ENCODE measurements around the gene LCN9. TPM values are rescaled to one million over a fixed set of nuclear protein-coding genes. Genes with fewer than 3 reads are reported as not detected.

The LCN9 gene
- total and polyA plus RNA-seq, 2 of the 4 experiments (the other 2 are of a cell fraction): not detected

DNA sequence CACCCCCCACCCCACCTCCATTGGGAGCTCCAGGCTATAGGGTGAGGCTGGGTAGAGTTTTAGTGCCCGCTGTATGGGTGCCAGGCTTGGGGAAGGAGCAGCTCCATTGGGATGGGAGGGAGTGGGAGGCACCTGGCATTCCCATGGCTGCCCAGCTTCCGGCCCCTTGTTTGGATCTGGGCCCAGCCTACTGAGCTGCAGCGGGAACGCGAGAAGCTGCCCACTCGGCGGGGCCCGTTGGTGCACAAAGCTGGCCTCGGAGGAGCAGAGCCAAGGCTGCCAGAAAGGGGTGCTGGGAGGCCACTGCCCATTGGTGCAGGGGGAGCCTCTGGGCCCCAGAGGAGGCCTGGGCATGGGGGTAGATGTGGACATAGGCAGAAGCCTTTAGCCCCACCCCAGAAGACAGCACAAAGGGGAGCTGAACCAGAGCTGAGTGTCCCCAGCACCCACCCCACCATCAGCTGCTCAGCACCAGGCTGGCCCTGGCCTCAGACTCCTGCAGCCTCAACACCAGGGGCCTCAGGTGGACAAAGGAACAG is 4.4 kb downstream of the LCN9 start:
- no peak overlapping the region for H2AK5ac ChIP-seq (ENCODE audit: low read depth, low read length)
- no peak overlapping the region for H2BK120ac ChIP-seq (ENCODE audit: low read depth, low read length)
- H3K4ac ChIP-seq (ENCODE audit: low read depth, low read length): no peak overlapping the region
- ChIA-PET CTCF (no interaction called here), POLR2A (ENCODE audit: unreplicated experiment) (no interaction called here)
- H3K79me1 ChIP-seq (ENCODE audit: low read depth in 1 of 2, low read length in 2 of 2): no peaks in the 10 kb centered on the region
- no peaks in the 10 kb centered on the region for H3K27me3 ChIP-seq (ENCODE audit: control insufficient read depth, insufficient read depth, low read length)
- H2BK20ac ChIP-seq (ENCODE audit: low read depth, low read length): no peak overlapping the region
- H3K27ac ChIP-seq (ENCODE audit: insufficient read depth, low read length): no peak overlapping the region
- DNase-seq (no peak), ATAC-seq (ENCODE audit: low read depth) (no peak)
- no peaks in the 10 kb centered on the region for H3K9me1 ChIP-seq (ENCODE audit: insufficient read depth, low read length)
- H3K4me2 ChIP-seq (ENCODE audit: low read depth, low read length): no peak overlapping the region
- no peak overlapping the region for H3K14ac ChIP-seq (replicated peaks; ENCODE audit: low read depth, low read length)
- WGBS, 2 experiments (ENCODE audit: extremely low coverage in 2 of 2, insufficient read length in 1 of 2): 30% methylated on average over 2 of the region's 9 CpGs; no CpG with 5 or more reads in 1 of the 2 experiments
- peaks cover 3% of the 10 kb centered on the region; the same call in 1 of the 2 replicates for H3K9me3 ChIP-seq (ENCODE audit: control insufficient read depth, insufficient read depth, low read length)
- H3K18ac ChIP-seq (ENCODE audit: low read depth, low read length): no peak overlapping the region
- H2BK15ac ChIP-seq (ENCODE audit: low read depth, low read length): no peak overlapping the region
- H3K23ac ChIP-seq (ENCODE audit: low read depth, low read length): no peak overlapping the region
- H2AK9ac ChIP-seq (replicated peaks; ENCODE audit: low read depth, low read length, poor library complexity): no peak overlapping the region
- no peak overlapping the region for H4K5ac ChIP-seq (ENCODE audit: low read depth, low read length)
- intact Hi-C loops (cut with micrococcal nuclease): no loop called here
- H3K4me3 ChIP-seq (ENCODE audit: insufficient read depth, low read depth, low read length): no peak overlapping the region
- no peak overlapping the region for H4K8ac ChIP-seq (ENCODE audit: low read depth in 2 of 2, low read length in 2 of 2)
- no peak overlapping the region for H3K9ac ChIP-seq (ENCODE audit: low read depth, low read length)
- TF ChIP-seq SMC3 (IDR thresholded peaks at IDR 0.05; ENCODE audit: low read depth, low read length): no peak
- TF ChIP-seq NFE2L2 (IDR thresholded peaks at IDR 0.05; ENCODE audit: low read depth, low read length): no peak
- TF ChIP-seq RAD21 (IDR thresholded peaks at IDR 0.05; ENCODE audit: low read length): no peak
- TF ChIP-seq, protein P1, sequence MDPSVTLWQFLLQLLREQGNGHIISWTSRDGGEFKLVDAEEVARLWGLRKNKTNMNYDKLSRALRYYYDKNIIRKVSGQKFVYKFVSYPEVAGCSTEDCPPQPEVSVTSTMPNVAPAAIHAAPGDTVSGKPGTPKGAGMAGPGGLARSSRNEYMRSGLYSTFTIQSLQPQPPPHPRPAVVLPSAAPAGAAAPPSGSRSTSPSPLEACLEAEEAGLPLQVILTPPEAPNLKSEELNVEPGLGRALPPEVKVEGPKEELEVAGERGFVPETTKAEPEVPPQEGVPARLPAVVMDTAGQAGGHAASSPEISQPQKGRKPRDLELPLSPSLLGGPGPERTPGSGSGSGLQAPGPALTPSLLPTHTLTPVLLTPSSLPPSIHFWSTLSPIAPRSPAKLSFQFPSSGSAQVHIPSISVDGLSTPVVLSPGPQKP (IDR thresholded peaks at IDR 0.05; ENCODE audit: borderline replicate concordance, low read depth, low read length): no peak
- TF ChIP-seq POLR2A (IDR thresholded peaks at IDR 0.05; ENCODE audit: low read depth, low read length): no peak
- no peak for TF ChIP-seq MXI1 (IDR thresholded peaks at IDR 0.05; ENCODE audit: borderline replicate concordance, low read depth, low read length)
- TF ChIP-seq, protein P2, sequence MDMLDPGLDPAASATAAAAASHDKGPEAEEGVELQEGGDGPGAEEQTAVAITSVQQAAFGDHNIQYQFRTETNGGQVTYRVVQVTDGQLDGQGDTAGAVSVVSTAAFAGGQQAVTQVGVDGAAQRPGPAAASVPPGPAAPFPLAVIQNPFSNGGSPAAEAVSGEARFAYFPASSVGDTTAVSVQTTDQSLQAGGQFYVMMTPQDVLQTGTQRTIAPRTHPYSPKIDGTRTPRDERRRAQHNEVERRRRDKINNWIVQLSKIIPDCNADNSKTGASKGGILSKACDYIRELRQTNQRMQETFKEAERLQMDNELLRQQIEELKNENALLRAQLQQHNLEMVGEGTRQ (IDR thresholded peaks at IDR 0.05; ENCODE audit: low read depth, low read length): no peak
- no peak for TF ChIP-seq MAZ (IDR thresholded peaks at IDR 0.05; ENCODE audit: borderline replicate concordance, low read depth, low read length)
- no peak for TF ChIP-seq BHLHE40 (IDR thresholded peaks at IDR 0.05; ENCODE audit: low read depth, low read length)
- no peak for TF ChIP-seq RCOR1 (IDR thresholded peaks at IDR 0.05; ENCODE audit: insufficient replicate concordance, low read length)
- TF ChIP-seq CEBPB (IDR thresholded peaks at IDR 0.05; ENCODE audit: low read depth, low read length): no peak
- TF ChIP-seq FOS (IDR thresholded peaks at IDR 0.05; ENCODE audit: low read depth, low read length): no peak
- in situ Hi-C loops (cut with MboI; ENCODE audit: low sequenced_read_pairs): no loop called here
- no peak overlapping the region for H3K56ac ChIP-seq (ENCODE audit: extremely low read depth, insufficient read depth, low read length)
- H4K91ac ChIP-seq (ENCODE audit: insufficient read depth, low read depth, low read length): no peak overlapping the region
- no peaks in the 10 kb centered on the region for H3K4me1 ChIP-seq (ENCODE audit: control insufficient read depth, insufficient read depth, low read length)
- H2BK5ac ChIP-seq (ENCODE audit: low read depth, low read length, poor library complexity, severe bottlenecking): no peak overlapping the region
- no peaks in the 10 kb centered on the region for H4K20me1 ChIP-seq (ENCODE audit: insufficient read depth, low read length)
- no peak overlapping the region for H2AFZ ChIP-seq (replicated peaks; ENCODE audit: low read length, poor library complexity)
- no peaks in the 10 kb centered on the region for H3K36me3 ChIP-seq (ENCODE audit: control insufficient read depth, insufficient read depth, low read length)
- no TSS peak for BruUV-seq (replicated peaks)
- dilution Hi-C loops (cut with HindIII; ENCODE audit: low sequenced_read_pairs, unreplicated experiment): no loop called here
